Measurements from ENCODE around the gene ESRRA. TPM values are rescaled to one million over a fixed set of nuclear protein-coding genes. Genes with fewer than 3 reads are reported as not detected.

ESRRA gene
- total and polyA plus RNA-seq, 9 of the 15 experiments (the other 6 are each of a cell fraction or from before 2014, with no cell fraction given), result 0.27 to 89.7 (median 23.7) TPM

GRCh38 chr11:64264371-64264852, 40.9 kb upstream of the ESRRA start:
- Histone ChIP-seq H3K27me3 (ENCODE audit: control insufficient read depth in 2 of 2, insufficient read depth in 2 of 2, low read length in 2 of 2) (no peaks in the 10 kb centered on the region), H3K9ac (ENCODE audit: insufficient read depth in 1 of 2, low read depth in 2 of 2, low read length in 2 of 2) (peak overlapping the region in 1 of 2 experiments; percentile 18; a peak in 2 of 4 replicates), H3K9me3 (replicated peaks; ENCODE audit: control insufficient read depth, insufficient read depth, low read depth, low read length) (no peaks in the 10 kb centered on the region), H3K36me3 (ENCODE audit: control insufficient read depth, insufficient read depth, low read length) (peaks cover 81% of the 10 kb centered on the region), H3K4me2 (ENCODE audit: insufficient read depth, low read length) (no peak overlapping the region), H3K4me1 (replicated peaks in 1 of 2; ENCODE audit: control insufficient read depth in 2 of 2, insufficient read depth in 2 of 2, low read length in 2 of 2) (peaks cover 15 to 52% of the 10 kb centered on the region in 2 experiments), H3K27ac (ENCODE audit: extremely low read depth, low read depth, low read length) (no peak overlapping the region), H3K4me3 (no peak overlapping the region), H3K79me2 (ENCODE audit: control insufficient read depth, insufficient read depth, low read length) (peaks cover 14% of the 10 kb centered on the region; the same call in 2 of the 3 replicates), H3K9me1 (ENCODE audit: control insufficient read depth, insufficient read depth, low read length) (peaks cover 3% of the 10 kb centered on the region), H4K20me1 (replicated peaks; ENCODE audit: control insufficient read depth, insufficient read depth, low read length) (0 out of 2 replicates have a peak, but pooled peaks cover 4% of the 10 kb centered on the region), H2AFZ (ENCODE audit: low read depth, low read length) (no peak overlapping the region)
- CTCF ChIA-PET (ENCODE audit: low intra/inter-chr PET ratio), result no interaction called here
- no peak for FAIRE-seq
- no TSS peak for BruUV-seq (replicated peaks)
- POLR2A ChIA-PET, result interaction anchor here (0.6 to 2.4 kb wide), 7 partner anchors 9 to 60 kb away, joined by 3 to 7 read pairs (median 4); partner anchors contain the start of genes PLCB3 and PPP1R14B
- DNase-seq (ENCODE audit: extremely low read depth in 1 of 4, low spot score in 3 of 4), result peak in 1 of 4 experiments; percentile 27
- in situ Hi-C loops (cut with MboI), result no loop called here
- WGBS (ENCODE audit: insufficient coverage, low coverage, missing lambda C conversion rate), result 69% methylated on average over 10 of the region's 10 CpGs
- intact Hi-C loops (cut with micrococcal nuclease), result no loop called here
- no peak for ATAC-seq
- TF ChIP-seq ZNF217 (CRISPR knock-in tag; IDR thresholded peaks at IDR 0.05) (no peak), RB1 (IDR thresholded peaks at IDR 0.05; ENCODE audit: low read depth) (no peak), PBX2 (CRISPR knock-in tag; IDR thresholded peaks at IDR 0.05; ENCODE audit: low read depth) (no peak), PBX2 (tag; conservative IDR thresholded peaks at IDR 0.05; ENCODE audit: low read depth) (peak; percentile 89), STAT5A (IDR thresholded peaks at IDR 0.05; ENCODE audit: borderline replicate concordance, low read length) (no peak), POLR2G (IDR thresholded peaks at IDR 0.05; ENCODE audit: low read depth, low read length) (no peak), GABPA (tag; conservative IDR thresholded peaks at IDR 0.05; ENCODE audit: low read depth) (no peak), MNT (conservative IDR thresholded peaks at IDR 0.05) (no peak), ARID2 (IDR thresholded peaks at IDR 0.05) (no peak), MEIS2 (IDR thresholded peaks at IDR 0.05; ENCODE audit: partially characterized antibody) (peak; percentile 83), CBX1 (IDR thresholded peaks at IDR 0.05; ENCODE audit: low read depth) (no peak), ZBTB9 (CRISPR knock-in tag; IDR thresholded peaks at IDR 0.05) (no peak), GTF2A2 (tag; IDR thresholded peaks at IDR 0.05) (no peak), TCFL5 (CRISPR knock-in tag; conservative IDR thresholded peaks at IDR 0.05) (no peak), SP2 (IDR thresholded peaks at IDR 0.05; ENCODE audit: extremely low read depth, low read depth, low read length, poor library complexity, severe bottlenecking) (no peak)
- TF ChIP-seq, protein P1, sequence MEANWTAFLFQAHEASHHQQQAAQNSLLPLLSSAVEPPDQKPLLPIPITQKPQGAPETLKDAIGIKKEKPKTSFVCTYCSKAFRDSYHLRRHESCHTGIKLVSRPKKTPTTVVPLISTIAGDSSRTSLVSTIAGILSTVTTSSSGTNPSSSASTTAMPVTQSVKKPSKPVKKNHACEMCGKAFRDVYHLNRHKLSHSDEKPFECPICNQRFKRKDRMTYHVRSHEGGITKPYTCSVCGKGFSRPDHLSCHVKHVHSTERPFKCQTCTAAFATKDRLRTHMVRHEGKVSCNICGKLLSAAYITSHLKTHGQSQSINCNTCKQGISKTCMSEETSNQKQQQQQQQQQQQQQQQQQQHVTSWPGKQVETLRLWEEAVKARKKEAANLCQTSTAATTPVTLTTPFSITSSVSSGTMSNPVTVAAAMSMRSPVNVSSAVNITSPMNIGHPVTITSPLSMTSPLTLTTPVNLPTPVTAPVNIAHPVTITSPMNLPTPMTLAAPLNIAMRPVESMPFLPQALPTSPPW (CRISPR knock-in tag; IDR thresholded peaks at IDR 0.05), result 0 out of 2 replicates have a peak, but pooled peaks have one; percentile 30
